ENCODE data around the gene DGCR6L. TPM values are rescaled to one million over a fixed set of nuclear protein-coding genes. Genes with fewer than 3 reads are reported as not detected.
"Not testable (repeated sequence)": the region's sequence is repeated elsewhere in the genome, so short reads cannot be mapped to it uniquely, and the experiment has no call there.

DGCR6L gene
- total RNA-seq, 1 experiment from 2014 or later: 37.4 TPM

- POLR2A ChIA-PET: no interaction called here
- Mint-ChIP-seq H3K4me1 (ENCODE audit: low read depth, unreplicated experiment) (no peaks in the 10 kb centered on the region), H3K27ac (ENCODE audit: unreplicated experiment) (no peak overlapping the region), H3K36me3 (ENCODE audit: insufficient read depth, unreplicated experiment) (no peaks in the 10 kb centered on the region), H3K27me3 (ENCODE audit: insufficient read depth, unreplicated experiment) (peaks cover 7% of the 10 kb centered on the region), H3K4me3 (ENCODE audit: unreplicated experiment) (no peak overlapping the region), H3K9me3 (ENCODE audit: unreplicated experiment) (no peaks in the 10 kb centered on the region)
- no peak for DNase-seq
- BruUV-seq (replicated peaks): no TSS peak
- Histone ChIP-seq H3K27me3 (replicated peaks; ENCODE audit: control insufficient read depth, insufficient read depth, low read length) (no peaks in the 10 kb centered on the region), H3K4me3 (ENCODE audit: low read depth, low read length) (no peak overlapping the region), H3K9me3 (no peaks in the 10 kb centered on the region), H3K4me1 (no peaks in the 10 kb centered on the region), H3K36me3 (ENCODE audit: control insufficient read depth, insufficient read depth, low read length) (no peaks in the 10 kb centered on the region)
- no peak for TF ChIP-seq CTCF (IDR thresholded peaks at IDR 0.05; ENCODE audit: insufficient read depth in 1 of 2, low read depth in 1 of 2, low read length in 1 of 2, severe bottlenecking in 1 of 2, unreplicated experiment in 1 of 2)
- intact Hi-C loops (cut with micrococcal nuclease; ENCODE audit: unreplicated experiment): no loop called here
- CTCF ChIA-PET: interaction anchor here (2.8 kb wide), 1 partner anchor 126 kb away, joined by 11 read pairs; no protein-coding TSS in a partner anchor
These were observed 36.2 kb downstream of the DGCR6L start for GRCh38 chr22:20283674-20284066.

- TF ChIP-seq CTCF (IDR thresholded peaks at IDR 0.05; ENCODE audit: insufficient read depth in 1 of 2, low read depth in 1 of 2, low read length in 1 of 2, severe bottlenecking in 1 of 2, unreplicated experiment in 1 of 2): no peak
- Mint-ChIP-seq H3K27me3 (ENCODE audit: insufficient read depth, unreplicated experiment) (peaks cover 7% of the 10 kb centered on the region), H3K9me3 (ENCODE audit: unreplicated experiment) (no peaks in the 10 kb centered on the region), H3K27ac (ENCODE audit: unreplicated experiment) (no peak overlapping the region), H3K36me3 (ENCODE audit: insufficient read depth, unreplicated experiment) (no peaks in the 10 kb centered on the region), H3K4me1 (ENCODE audit: low read depth, unreplicated experiment) (no peaks in the 10 kb centered on the region), H3K4me3 (ENCODE audit: unreplicated experiment) (no peak overlapping the region)
- POLR2A ChIA-PET: no interaction called here
- H3K9me3 ChIP-seq: no peaks in the 10 kb centered on the region
- H3K27me3 ChIP-seq (replicated peaks; ENCODE audit: control insufficient read depth, insufficient read depth, low read length): no peaks in the 10 kb centered on the region
- DNase-seq: no peak
- H3K36me3 ChIP-seq (ENCODE audit: control insufficient read depth, insufficient read depth, low read length): no peaks in the 10 kb centered on the region
- BruUV-seq (replicated peaks): no TSS peak
- intact Hi-C loops (cut with micrococcal nuclease; ENCODE audit: unreplicated experiment): no loop called here
- no peak overlapping the region for H3K4me3 ChIP-seq (ENCODE audit: low read depth, low read length)
- CTCF ChIA-PET: interaction anchor here (2.8 kb wide), 1 partner anchor 126 kb away, joined by 11 read pairs; no protein-coding TSS in a partner anchor
- no peaks in the 10 kb centered on the region for H3K4me1 ChIP-seq
These were observed 36.8 kb downstream of the DGCR6L start for GRCh38 chr22:20282901-20283673.

- TF ChIP-seq CTCF (IDR thresholded peaks at IDR 0.05; ENCODE audit: insufficient read depth in 1 of 2, low read depth in 1 of 2, low read length in 1 of 2, severe bottlenecking in 1 of 2, unreplicated experiment in 1 of 2): no peak
- Mint-ChIP-seq H3K27ac (ENCODE audit: unreplicated experiment) (no peak overlapping the region), H3K9me3 (ENCODE audit: unreplicated experiment) (no peaks in the 10 kb centered on the region), H3K4me3 (ENCODE audit: unreplicated experiment) (no peak overlapping the region), H3K36me3 (ENCODE audit: insufficient read depth, unreplicated experiment) (no peaks in the 10 kb centered on the region), H3K27me3 (ENCODE audit: insufficient read depth, unreplicated experiment) (peaks cover 7% of the 10 kb centered on the region), H3K4me1 (ENCODE audit: low read depth, unreplicated experiment) (no peaks in the 10 kb centered on the region)
- no TSS peak for BruUV-seq (replicated peaks)
- no peaks in the 10 kb centered on the region for H3K9me3 ChIP-seq
- no peak overlapping the region for H3K4me3 ChIP-seq (ENCODE audit: low read depth, low read length)
- no peak for DNase-seq
- no peaks in the 10 kb centered on the region for H3K4me1 ChIP-seq
- no peaks in the 10 kb centered on the region for H3K27me3 ChIP-seq (replicated peaks; ENCODE audit: control insufficient read depth, insufficient read depth, low read length)
- intact Hi-C loops (cut with micrococcal nuclease; ENCODE audit: unreplicated experiment): no loop called here
- ChIA-PET CTCF (no interaction called here), POLR2A (interaction anchor here (0.6 kb wide), 1 partner anchor 10 kb away, joined by 3 read pairs; no protein-coding TSS in a partner anchor)
- no peaks in the 10 kb centered on the region for H3K36me3 ChIP-seq (ENCODE audit: control insufficient read depth, insufficient read depth, low read length)
These were observed 38.0 kb downstream of the DGCR6L start for GRCh38 chr22:20281891-20282290.

GRCh38 chr22:20281473-20281872, 38.4 kb downstream of the DGCR6L start:
- H3K27ac Mint-ChIP-seq (ENCODE audit: unreplicated experiment); CTCF ChIA-PET; H3K36me3 Mint-ChIP-seq (ENCODE audit: insufficient read depth, unreplicated experiment); DNase-seq; H3K36me3 ChIP-seq (ENCODE audit: control insufficient read depth, insufficient read depth, low read length); H3K4me1 ChIP-seq; H3K9me3 Mint-ChIP-seq (ENCODE audit: unreplicated experiment); H3K4me3 Mint-ChIP-seq (ENCODE audit: unreplicated experiment); H3K4me3 ChIP-seq (ENCODE audit: low read depth, low read length); intact Hi-C loops (cut with micrococcal nuclease; ENCODE audit: unreplicated experiment); BruUV-seq (replicated peaks); H3K27me3 ChIP-seq (replicated peaks; ENCODE audit: control insufficient read depth, insufficient read depth, low read length); H3K9me3 ChIP-seq; H3K4me1 Mint-ChIP-seq (ENCODE audit: low read depth, unreplicated experiment); H3K27me3 Mint-ChIP-seq (ENCODE audit: insufficient read depth, unreplicated experiment): not testable (repeated sequence)
- POLR2A ChIA-PET: interaction anchor here (0.6 kb wide), 1 partner anchor 10 kb away, joined by 3 read pairs; no protein-coding TSS in a partner anchor
